Measurements from ENCODE around the gene SNRPD1.
A peak's percentile ranks its signal among the peaks of the same experiment; 100 is the strongest.
"Not testable (repeated sequence)": the region's sequence is repeated elsewhere in the genome, so short reads cannot be mapped to it uniquely, and the experiment has no call there.

Gene SNRPD1

DNA sequence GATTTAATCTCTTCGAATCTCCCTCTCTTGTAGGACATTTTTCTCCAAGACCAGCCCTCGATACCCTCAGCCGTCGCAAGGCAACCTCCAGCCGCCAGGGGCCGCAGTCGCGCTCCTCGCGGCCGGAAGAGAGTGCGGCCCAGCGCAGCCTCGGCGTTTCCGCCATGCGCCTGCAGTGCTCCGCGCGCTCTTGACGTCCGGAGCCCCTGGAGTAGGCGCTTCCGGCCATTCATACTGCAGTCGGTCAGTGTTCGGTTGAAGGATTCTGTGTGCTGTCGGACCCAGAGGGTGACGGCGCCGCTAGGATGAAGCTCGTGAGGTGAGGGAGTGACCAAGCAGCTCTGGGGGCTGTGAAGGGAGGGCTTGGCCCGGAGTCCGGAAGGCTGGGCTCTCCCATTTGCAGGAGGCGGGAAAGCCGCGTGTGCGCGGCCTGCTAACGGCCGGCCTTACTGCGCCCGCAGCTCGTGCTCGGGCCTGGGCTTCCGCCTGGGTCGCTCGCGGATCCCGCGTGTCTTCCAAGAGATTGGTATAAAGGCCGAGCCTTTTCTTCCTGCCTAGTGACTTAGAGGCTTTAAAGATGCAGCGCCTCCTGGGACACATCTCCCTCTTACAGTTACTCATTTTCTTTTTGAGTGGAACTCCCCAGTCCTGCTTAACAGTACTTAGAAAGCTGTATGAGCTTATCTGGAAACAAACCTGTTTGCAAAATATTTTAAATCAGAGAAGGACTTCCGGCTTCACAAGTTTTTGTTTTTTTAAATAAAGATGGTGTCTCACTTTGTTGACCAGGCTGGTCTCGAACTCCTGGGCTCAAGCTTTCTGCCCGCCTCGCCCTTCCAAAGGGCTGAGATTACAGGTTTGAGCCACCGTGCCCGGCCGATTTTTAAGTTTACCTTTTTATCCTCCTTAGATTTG lies at the start of gene SNRPD1:
TSS of gene SNRPD1 (plus strand) at position 190 of the 915 bp plus-strand sequence. CDS start at position 306, 116 bp downstream.
- DNase-seq: peak; percentile 88 to 91

DNA sequence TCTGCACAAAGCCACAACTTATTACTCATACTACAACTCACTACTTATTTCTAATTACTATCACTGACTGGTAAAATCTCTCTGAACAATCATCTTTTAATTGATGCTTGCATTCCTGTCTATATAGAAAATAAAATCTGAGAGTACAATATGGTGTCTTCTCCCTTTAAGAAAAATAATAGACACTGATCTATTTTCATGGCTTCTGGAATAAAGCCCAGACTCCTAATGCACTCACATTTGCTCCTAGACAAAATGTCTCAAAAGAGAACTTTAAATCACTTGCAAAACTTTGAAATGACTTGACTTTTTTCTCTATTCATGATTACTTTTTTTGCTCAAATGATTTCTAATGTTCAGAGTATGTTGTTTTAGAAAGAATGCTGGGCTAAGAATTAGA lies 40.3 kb upstream of the SNRPD1 start:
- no peak for DNase-seq

DNA sequence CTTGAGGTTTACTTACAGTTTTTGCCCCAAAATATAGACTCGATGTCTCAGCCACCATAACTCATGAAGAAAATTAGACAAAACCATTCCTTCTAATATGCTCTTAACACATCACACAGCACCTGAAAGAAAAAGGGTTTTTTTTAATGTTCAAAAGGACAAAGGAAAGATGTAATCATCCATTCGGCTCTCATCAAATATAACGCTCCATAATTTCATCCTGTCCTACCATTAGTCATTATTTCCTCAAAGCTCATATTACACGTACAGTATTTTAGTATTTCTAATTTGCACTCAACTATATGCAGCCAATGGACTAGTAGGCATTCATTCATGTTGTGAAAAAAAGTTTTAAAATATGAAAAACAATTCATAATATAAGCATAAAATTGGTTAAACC lies 36.5 kb upstream of the SNRPD1 start:
- DNase-seq: no peak

DNA sequence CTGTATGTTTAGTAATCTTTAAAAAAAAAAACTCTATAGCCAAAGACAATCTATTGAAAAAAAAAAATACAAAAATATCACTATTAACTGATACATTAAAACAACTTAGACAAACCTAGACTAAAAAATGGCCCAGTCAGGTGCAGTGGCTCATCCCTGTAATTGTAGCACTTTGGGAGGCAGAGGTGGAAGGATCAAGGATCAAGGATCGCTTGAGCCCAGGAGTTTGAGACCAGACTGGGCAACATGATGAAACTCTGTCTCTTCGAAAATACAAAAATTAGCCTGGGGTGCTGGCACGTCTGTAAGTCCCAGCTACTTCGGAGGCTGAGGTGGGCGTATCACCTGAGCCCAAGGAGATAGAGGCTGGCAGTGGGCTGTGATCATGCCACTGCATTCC lies 27.7 kb upstream of the SNRPD1 start:
- DNase-seq: no peak

DNA sequence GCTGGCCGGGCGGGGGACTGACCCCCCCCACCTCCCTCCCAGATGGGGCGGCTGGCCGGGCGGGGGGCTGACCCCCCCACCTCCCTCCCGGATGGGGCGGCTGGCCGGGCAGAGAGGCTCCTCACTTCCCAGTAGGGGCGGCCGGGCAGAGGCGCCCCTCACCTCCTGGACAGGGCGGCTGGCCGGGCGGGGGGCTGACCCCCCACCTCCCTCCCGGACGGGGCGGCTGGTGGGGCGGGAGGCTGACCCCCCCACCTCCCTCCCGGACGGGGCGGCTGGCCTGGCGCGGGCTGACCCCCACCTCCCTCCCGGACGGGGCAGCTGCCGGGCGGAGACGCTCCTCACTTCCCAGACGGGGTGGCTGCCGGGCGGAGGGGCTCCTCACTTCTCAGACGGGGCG lies 19.8 kb upstream of the SNRPD1 start:
- DNase-seq: not testable (repeated sequence)

DNA sequence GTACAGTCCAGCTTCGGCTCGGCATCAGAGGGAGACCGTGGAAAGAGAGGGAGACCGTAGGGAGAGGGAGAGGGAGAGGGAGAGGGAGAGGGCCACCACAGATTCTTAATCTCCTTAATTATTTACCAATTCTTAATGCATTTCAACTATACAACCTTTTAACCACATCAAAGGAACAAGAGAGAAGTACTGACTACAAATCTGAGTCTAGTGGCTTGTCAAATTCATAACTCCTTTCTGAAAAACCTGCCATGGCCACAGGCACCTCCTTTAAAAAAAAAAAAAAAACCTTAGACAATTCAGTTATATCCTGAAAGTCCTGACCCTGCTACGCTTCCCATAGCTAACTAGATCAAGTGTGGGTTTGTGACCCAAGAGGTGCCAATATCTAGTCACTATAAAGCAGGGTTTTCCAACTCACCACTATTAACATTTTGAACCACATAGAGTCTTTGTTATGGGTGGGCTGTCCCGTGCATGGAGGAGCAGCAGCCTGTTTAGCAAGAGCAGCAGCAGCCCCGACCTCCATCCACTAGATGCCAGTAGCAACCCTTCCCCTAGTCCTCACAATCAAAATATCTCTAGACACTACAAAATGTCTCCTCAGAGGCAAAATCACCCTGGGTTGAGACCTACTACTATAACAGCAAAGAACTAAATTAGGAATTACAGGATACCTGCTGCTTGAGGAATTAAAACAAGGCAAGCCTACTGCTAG lies 18.4 kb upstream of the SNRPD1 start:
- no peak for DNase-seq

DNA sequence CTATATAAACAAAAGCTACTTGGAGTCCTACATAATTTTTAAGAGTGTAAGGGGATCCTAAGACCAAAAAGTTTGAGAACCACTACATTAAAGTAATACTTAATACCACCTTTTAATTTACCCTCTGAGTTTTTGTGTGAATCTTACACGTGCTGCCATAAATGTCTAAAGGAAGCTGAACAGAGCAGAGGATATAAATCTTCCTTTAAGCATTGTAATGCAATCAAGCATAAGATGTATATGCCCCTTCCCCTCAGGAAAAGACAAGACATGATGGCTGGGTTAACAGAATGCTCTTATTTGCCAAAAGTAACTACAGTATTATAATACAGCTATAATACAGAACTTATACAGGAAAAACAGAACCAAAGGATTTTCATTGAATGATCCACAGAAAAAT lies 14.5 kb upstream of the SNRPD1 start:
- no peak for DNase-seq

DNA sequence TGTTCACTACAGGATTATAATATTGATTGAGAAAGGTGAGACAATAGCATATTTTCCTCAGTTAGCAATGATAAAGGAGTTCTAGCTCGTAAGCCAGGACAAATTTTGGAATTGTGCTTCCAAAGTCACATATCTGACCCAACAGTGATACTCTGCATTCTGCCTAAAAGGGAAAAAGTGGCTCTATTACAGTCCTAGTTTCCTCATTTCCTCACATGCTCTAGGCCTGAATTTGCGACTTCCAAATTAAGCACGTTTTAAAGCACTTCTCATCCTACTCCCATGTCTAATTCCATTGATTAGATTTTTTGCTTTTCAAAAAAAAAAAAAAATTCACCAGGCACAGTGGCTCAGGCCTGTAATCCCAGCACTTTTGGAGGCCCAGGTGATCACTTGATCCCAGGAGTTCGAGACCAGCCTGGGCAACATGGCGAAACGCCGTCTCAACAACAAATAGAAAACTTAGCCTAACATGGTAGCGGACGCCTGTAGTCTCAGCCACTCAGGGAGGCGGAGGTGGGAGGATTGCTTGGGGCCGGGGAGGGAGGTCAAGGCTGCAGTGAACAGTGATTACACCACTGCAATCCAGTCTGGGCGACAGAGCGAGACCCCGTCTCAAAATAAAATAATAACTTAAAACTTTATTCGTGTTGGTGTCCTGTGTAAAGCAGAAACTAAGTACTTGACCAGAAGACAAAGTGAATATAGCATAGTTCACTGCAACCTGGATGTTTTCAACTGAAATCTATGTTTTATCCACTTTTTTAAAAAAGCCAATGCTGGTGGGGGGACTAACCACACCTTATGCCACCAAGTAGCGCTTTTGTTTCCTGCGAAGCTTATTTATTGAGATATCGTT lies 13.2 kb upstream of the SNRPD1 start:
- no peak for DNase-seq

DNA sequence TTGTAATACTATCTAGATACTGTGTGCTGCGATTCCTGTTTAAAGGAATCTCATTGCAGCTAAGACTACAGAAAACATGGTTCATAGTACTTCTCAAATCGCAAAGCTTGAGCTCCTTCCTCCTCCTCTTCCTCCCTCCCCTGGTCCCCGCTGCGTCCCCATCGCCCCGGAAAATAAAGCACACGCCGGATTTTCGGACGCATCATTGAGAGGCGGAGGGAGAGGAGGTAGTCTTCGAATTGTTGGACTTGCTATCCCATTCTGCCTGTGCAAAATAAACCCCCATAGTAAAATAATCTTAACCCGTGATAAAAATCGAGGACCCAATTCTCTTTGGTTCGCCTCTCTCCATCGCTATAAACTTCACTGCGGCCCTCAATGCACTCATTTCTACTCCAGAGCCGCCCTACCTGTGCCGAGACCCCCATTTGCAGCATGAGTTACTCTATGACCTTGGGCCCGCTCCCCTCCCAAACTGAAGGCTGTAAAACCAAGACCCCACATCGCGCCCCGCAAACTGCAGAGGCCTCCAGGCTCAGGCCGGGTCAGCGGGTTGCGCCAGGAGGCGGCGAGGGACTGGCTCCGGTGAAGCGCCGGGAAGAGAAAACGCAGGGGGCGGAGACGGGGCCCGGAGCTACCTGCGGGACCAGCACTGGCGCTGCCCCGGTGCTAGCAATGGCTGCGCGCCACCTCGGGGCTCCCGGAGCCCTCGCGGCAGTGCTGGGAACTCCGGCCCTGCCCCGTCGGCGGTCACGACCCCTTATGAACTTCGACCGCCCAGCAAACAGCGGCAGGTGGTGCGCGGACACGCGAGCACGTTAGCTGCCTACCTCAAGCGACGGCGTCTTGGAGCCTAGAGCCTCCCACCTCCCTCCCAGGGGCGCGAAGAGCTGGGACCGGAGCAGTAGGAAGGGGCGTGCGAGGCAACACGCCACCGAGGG lies 12.3 kb upstream of the SNRPD1 start:
- peak; percentile 28 to 36 for DNase-seq

DNA sequence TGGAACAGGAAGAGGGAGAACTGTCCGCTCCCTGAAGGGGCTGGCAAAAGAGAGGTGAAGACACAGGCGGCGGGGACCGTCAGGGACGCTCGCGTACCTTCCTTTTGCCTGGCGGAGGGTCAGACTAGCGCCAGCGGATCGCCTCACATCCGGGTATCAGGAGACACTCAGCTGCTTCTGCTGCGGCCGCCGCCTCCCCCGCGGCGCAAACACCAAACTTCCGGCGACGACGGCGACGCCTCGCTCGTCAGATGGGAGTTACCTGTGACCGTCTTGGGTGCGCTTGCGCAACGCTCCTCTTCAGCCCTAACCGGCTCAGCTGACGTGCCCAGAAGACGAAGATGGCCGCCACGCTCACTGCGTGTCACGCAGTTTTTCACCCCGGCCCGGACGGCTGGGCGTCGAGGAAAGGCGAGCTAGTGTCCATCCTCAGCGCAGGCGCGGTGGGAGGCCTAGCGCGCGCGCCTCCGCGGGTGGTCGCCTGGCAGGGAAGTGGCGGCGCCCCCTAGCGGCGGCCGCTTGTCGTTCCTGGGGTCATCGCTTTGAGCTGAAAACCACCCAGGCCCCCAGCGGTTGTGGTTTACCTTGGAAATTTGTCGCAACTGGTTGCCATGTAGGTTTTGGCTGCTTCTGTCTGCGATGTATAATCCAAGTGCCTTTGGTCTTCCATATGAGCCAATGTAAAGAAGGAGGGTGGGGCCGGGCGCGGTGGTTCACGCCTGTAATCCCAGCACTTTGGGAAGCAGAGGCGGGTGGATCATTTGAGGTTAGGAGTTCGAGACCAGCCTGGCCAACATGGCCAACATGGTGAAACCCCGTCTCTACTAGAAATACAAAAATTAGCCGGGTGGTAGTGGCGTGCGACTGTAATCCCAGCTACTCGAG lies 11.3 kb upstream of the SNRPD1 start, which contains the start of gene ESCO1:
TSS of gene ESCO1 (minus strand) at position 179 of the 885 bp plus-strand sequence. CDS start 25,861 bp downstream, outside the sequence.
- peak; percentile 91 to 93 for DNase-seq

DNA sequence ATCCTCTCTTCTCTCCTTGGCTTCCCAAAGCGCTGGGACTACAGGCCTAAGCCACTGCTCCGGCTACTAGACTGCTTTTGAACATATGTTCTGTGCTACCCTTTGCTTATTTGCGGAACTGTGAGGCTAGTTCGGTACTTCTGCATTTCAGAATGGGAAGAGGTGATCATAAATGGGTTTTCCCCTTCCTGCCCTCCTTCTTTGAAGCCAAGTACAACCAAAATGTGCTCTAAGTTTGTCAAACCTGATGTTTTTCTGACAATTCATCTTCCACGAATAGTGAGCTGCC lies 9.9 kb upstream of the SNRPD1 start:
- no peak for DNase-seq

DNA sequence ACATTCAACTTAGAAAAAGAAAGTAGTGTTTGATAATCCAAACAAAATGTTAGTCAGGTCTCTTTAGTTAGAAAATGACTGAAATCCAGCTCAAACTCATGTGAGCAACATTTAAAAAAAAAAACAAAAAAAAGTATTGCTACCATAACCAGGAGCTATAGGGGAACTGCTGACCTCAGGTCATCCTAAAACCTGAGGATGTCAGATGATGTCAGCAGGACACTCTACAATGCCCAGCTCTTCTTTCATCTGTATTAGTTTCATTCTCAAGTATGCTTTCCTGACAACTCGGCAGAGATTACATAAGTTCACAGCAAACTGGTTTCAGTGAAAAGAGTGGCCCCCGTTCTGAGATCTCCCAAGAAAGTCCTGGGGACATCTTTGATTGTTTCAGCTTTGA lies 7.4 kb upstream of the SNRPD1 start:
- DNase-seq: no peak

DNA sequence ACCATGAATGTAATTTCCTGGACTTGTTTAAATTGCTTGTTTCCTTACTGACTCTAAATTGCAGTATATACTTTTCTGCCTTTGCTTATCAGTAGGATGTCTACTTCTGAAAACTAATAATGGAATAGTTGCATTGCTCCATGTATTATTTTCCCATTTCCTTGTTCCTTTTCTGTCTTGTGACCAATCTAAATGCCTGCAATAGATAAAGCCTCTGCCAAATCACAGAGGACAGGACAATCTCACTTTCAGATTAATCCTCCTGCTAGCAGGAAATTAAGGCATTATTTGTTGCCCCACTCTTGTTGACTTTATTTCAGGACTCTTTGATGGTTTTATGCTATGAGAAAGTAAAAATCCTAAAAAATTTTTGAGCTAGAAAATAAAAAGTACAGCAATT lies 6.9 kb upstream of the SNRPD1 start:
- DNase-seq: no peak

DNA sequence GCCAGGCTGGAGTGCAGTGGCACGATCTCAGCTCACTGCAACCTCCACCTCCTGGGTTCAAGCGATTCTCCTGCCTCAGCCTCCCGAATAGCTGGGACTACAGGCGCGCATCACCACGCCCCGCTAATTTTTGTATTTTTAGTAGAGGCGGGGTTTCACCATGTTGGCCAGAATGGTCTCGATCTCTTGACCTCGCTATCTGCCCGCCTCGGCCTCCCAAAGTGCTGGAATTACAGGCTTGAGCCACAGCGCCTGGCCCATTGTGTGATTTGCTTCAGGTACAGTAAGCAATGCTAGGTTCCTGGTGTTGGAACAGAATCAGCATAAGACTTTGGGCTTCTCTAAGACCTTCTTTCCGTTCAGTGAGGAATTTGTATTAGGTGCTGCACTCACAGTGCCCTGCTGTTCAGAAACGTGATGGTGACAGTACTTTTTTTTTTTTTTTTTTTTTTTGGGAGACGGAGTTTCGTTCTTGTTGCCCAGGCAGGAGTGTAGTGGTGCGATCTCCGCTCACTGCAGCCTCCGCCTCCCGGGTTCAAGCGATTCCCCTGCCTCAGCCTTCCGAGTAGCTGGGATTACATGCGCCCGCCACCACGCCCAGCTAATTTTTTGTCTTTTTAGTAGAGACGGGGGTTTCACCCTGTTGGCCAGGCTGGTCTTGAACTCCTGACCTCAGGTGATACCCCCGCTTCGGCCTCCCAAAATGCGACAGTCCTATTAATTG lies 551 bp upstream of the SNRPD1 start:
- DNase-seq: not testable (repeated sequence)

DNA sequence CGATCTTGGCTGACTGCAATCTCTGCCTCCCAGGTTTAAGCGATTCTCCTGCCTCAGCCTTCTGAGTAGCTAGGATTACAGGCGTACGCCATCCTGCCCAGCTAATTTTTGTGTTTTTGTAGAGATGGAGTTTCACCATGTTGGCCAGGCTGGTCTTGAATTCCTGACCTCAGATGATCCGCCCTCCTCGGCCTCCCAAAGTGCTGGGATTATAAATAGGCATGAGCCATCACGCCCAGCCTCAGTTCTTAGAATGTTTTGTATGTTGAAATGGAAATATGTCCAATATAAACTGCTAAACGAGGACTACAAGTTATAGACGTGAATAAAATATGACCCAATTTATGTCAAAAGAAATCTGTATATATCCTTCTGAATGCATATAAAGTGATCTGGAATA lies 9.5 kb downstream of the SNRPD1 start:
- DNase-seq: not testable (repeated sequence)

DNA sequence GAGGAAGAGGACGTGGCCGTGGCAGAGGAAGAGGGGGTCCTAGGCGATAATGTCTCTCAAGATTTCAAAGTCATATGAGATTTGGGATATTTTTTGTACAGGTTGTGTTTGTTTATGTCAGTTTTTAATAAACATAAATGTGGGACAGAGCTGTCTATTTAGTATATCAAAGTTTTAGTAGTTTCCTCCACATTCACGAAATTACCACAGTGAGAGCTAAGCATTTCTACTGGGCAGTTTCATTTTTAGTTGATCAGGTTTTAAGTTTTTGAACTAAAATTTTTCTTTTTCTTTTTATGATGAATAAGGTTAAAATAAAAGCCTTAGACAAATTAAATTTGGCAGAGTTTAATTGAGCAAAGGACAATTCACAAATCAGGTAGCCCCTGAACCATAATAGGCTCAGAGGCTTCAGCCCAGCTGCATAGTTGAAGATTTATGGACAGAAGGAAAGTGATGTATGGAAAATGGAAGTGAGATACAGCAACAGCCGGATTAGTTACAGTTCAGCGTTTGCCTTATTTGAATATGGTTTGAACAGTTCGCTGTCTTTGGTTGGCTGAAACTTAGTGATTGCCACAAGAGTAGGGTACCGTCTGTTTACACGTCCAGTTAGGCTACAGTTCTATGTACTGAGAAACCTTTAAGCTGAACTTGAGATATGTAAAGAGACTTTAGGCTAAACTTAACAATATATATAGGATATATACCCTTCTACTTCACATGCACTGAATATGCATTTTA lies 17.1 kb downstream of the SNRPD1 start:
- DNase-seq: no peak

DNA sequence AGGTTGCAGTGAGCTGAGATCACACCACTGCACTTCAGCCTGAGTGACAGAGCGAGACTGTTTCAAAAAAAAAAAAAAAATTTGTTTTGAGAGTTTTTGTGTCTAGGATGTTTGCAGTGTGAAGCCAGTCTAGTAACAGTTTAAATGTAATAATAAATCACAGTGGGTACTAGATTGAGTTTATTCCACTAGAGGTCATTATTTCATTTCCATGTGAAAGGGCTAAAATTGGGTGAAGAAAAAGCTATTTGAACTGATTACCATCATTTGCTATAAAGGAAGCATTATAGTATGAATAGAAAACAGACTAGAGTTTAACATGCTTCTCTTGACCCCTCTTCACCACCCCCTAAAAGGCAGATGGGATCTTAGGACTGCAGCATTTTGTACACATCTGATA lies 20.3 kb downstream of the SNRPD1 start:
- no peak for DNase-seq

DNA sequence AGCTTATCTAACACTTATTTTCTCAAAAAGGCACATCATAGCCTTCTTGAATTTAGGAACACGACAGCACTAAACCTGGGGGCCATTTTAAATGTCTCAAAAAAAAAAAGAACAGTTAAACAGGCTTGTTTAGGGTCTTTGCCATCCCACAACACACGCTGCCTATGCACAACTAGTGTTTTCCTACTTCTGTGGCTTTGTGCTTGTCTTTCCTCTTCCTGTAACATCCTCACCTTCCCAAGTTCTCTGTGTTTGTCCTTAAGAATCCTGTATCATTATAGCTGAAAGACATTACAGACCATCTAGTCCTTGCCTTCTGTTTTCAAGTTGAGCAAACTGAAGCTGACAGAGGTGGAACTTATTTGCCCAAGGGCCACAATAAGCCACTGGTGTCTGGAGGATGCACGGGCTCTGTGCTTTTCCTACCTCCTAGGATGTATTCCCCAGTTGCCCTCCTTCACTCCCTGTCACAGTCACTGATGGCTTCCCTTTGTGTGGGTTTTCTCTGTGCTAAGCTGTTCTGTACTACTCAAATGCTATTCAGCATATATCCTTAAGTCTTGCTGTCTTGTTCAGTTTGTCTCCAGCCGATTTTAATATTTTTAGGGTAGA lies 22.6 kb downstream of the SNRPD1 start:
- no peak for DNase-seq

DNA sequence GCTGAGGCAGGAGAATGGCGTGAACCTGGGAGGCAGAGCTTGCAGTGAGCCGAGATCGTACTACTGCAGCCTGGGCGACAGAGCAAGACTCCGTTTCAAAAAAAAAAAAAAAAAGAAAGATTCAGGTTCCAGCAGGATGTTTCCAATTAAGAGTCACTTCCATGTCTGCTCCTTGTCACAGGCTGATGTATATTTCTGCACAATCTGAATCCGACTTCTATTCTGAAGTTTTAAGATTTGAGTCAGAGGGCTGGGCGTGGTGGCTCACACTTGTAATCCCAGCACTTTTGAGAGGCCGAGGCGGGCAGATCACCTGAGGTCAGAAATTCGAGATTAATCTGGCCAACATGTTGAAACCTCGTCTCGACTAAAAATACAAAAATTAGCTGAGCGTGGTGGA lies 24.7 kb downstream of the SNRPD1 start:
- DNase-seq: no peak

Measured in activated CD4-positive, alpha-beta T cell treated with anti-CD3 and anti-CD28 coated beads, Interleukin-2, amount 50 U/mL, for 48 hours (primary cell).